ENCODE data around the gene RFXAP.

DNA sequence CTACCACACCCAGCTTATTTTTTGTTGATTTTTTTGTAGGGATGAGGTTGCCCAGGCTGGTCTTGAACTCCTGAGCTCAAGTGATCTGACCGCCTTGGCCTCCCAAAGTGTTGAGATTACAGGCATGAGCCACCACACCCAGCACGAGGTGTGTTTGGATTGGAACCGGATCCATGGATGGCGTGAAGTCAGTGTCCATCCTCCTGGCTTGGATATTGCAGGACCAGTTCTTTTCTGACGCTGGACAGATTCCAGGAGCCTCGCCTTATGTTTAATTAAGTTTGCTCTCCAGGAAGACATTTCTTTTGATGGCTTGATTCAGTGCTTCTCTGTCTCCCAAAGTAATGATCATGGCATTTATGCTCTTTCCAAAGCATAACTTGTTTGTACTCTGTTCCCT lies 14.4 kb upstream of the RFXAP start:
- TF ChIP-seq, protein P1, sequence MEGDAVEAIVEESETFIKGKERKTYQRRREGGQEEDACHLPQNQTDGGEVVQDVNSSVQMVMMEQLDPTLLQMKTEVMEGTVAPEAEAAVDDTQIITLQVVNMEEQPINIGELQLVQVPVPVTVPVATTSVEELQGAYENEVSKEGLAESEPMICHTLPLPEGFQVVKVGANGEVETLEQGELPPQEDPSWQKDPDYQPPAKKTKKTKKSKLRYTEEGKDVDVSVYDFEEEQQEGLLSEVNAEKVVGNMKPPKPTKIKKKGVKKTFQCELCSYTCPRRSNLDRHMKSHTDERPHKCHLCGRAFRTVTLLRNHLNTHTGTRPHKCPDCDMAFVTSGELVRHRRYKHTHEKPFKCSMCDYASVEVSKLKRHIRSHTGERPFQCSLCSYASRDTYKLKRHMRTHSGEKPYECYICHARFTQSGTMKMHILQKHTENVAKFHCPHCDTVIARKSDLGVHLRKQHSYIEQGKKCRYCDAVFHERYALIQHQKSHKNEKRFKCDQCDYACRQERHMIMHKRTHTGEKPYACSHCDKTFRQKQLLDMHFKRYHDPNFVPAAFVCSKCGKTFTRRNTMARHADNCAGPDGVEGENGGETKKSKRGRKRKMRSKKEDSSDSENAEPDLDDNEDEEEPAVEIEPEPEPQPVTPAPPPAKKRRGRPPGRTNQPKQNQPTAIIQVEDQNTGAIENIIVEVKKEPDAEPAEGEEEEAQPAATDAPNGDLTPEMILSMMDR (IDR thresholded peaks at IDR 0.05), result no peak
- TF ChIP-seq POLR2A (IDR thresholded peaks at IDR 0.05), result no peak

All from thyroid gland (tissue), 4 donors.